22Rv1 (cell line): ENCODE data around the gene TROAP.

Experiments used
- ZFX ChIP-seq: fragments of 450-650 bp; IDR thresholded peaks from 2 replicates; pipeline ENCODE4 v1.6.1; 2017; ENCODE audit warnings: antibody characterized with exemption, borderline replicate concordance
- TF ChIP-seq, protein P1 (sequence below): fragments of 450-650 bp; IDR thresholded peaks from 2 replicates; pipeline ENCODE4 v1.5.1; 2017; ENCODE audit warnings: mild to moderate bottlenecking

DNA sequence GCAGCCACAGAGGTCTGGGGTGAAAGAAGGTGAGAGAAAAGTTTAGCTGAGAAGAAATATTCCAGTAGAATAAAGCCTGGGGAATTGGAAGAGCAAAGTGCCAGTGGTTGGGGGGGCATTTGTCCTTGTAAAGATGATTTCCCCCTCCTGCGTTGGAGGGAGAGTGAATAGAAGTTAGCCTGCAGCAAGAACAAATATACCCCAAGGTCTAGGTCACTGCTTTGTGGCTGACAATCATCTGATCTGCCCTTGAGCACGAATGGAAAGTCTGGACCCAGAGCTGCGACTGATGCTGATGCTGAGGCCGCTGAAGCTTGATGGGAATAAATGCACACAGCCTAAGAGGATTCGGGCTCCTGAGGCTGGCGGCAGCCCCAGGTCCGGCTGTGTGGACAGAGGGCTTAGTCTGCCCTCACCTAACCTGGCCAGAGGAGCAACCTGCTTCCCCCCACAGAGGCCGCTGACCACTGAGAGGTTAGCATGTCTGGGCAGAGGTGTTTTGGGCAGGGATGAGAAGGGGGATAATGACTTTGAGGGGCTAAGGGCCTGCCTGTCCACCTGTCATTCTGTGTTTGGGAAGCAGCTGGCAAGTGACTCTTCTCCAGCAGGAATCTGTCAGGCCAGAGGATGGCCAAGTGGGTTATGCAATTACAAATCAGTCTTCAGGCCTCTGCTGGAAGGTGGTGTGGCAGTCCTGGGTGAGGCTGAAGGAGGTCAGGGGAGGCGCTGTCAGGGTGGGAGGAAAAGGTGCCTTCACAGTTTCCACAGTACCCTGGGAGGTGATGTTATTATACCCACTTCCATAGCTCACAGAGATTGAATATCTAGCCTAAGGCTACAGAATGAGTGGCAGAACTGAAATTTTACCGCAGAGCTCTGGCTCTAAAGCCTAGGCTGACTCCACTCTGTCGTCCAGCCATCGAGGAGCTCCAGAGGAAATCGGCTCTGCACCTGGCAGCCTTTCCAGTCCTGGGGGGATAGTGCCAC is 46.5 kb upstream of the TROAP start:
- no peak for TF ChIP-seq ZFX
- TF ChIP-seq, protein P1, sequence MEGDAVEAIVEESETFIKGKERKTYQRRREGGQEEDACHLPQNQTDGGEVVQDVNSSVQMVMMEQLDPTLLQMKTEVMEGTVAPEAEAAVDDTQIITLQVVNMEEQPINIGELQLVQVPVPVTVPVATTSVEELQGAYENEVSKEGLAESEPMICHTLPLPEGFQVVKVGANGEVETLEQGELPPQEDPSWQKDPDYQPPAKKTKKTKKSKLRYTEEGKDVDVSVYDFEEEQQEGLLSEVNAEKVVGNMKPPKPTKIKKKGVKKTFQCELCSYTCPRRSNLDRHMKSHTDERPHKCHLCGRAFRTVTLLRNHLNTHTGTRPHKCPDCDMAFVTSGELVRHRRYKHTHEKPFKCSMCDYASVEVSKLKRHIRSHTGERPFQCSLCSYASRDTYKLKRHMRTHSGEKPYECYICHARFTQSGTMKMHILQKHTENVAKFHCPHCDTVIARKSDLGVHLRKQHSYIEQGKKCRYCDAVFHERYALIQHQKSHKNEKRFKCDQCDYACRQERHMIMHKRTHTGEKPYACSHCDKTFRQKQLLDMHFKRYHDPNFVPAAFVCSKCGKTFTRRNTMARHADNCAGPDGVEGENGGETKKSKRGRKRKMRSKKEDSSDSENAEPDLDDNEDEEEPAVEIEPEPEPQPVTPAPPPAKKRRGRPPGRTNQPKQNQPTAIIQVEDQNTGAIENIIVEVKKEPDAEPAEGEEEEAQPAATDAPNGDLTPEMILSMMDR: no peak
